TTC549 (cell line): ENCODE results near the gene OSGIN1.
"Not testable (repeated sequence)": the region's sequence is repeated elsewhere in the genome, so short reads cannot be mapped to it uniquely, and the experiment has no call there.

Source experiments
- FAIRE-seq: peaks from 2 replicates; lab custom pipeline; 2012; peaks lifted over from hg19 to GRCh38; lab: Jason Lieb, UNC

The OSGIN1 gene

GRCh38 chr16:83942074-83942473, 11.0 kb upstream of the OSGIN1 start:
- no peak for FAIRE-seq

GRCh38 chr16:83942815-83943515, 10.1 kb upstream of the OSGIN1 start:
- FAIRE-seq, result no peak

GRCh38 chr16:83943516-83944050, 9.5 kb upstream of the OSGIN1 start:
- FAIRE-seq, result no peak

- no peak for FAIRE-seq
These were observed 7.5 kb upstream of the OSGIN1 start for GRCh38 chr16:83945587-83945986.

- FAIRE-seq, result no peak
These were observed 6.8 kb upstream of the OSGIN1 start for GRCh38 chr16:83946154-83946780.

GRCh38 chr16:83946781-83947566, 6.1 kb upstream of the OSGIN1 start:
- FAIRE-seq, result no peak

- FAIRE-seq, result no peak
These were observed 5.3 kb upstream of the OSGIN1 start for GRCh38 chr16:83947642-83948234.

GRCh38 chr16:83948914-83949723, 3.9 kb upstream of the OSGIN1 start:
- no peak for FAIRE-seq

- FAIRE-seq, result no peak
These were observed 3.4 kb upstream of the OSGIN1 start for GRCh38 chr16:83949724-83950001.

GRCh38 chr16:83950862-83951399, 2.1 kb upstream of the OSGIN1 start:
- not testable (repeated sequence) for FAIRE-seq

- FAIRE-seq, result no peak
These were observed 1.5 kb upstream of the OSGIN1 start for GRCh38 chr16:83951544-83951943.

- FAIRE-seq, result no peak
These were observed 477 bp upstream of the OSGIN1 start for GRCh38 chr16:83952587-83952939.

- no peak for FAIRE-seq
These were observed 946 bp downstream of the OSGIN1 start for GRCh38 chr16:83953796-83954576.

- FAIRE-seq, result no peak
These were observed 1.6 kb downstream of the OSGIN1 start for GRCh38 chr16:83954577-83955016.

- no peak for FAIRE-seq
These were observed 2.4 kb downstream of the OSGIN1 start for GRCh38 chr16:83955218-83956130.

- no peak for FAIRE-seq
These were observed 3.6 kb downstream of the OSGIN1 start for GRCh38 chr16:83956336-83957289.

GRCh38 chr16:83957296-83957855, 4.3 kb downstream of the OSGIN1 start:
- FAIRE-seq, result no peak

GRCh38 chr16:83958137-83958845, 5.3 kb downstream of the OSGIN1 start:
- FAIRE-seq, result no peak
